Hepatocyte (in vitro differentiated cells): Measurements from ENCODE around the gene WDPCP. TPM values are rescaled to one million over a fixed set of nuclear protein-coding genes. Genes with fewer than 3 reads are reported as not detected.
"Not testable (repeated sequence)": the region's sequence is repeated elsewhere in the genome, so short reads cannot be mapped to it uniquely, and the experiment has no call there.

Source experiments
- DNase-seq: peaks from one replicate; pipeline ENCODE4 v3.0.0-alpha.2; 2016; ENCODE audit warnings: low spot score
- H2AFZ ChIP-seq: fragments of 200-600 bp; sonication (generic); 2 replicates; pipeline ENCODE4 v1.6.0; 2016; ENCODE audit warnings: antibody characterized with exemption, mild to moderate bottlenecking
- H3K27ac ChIP-seq: fragments of 200-600 bp; sonication (generic); 2 replicates; pipeline ENCODE4 v1.5.1; 2016; ENCODE audit warnings: mild to moderate bottlenecking
- H3K27me3 ChIP-seq: fragments of 200-600 bp; sonication (generic); 2 replicates; pipeline ENCODE4 v1.6.1; 2016
- H3K36me3 ChIP-seq: fragments of 200-600 bp; sonication (generic); replicated peaks from 2 replicates; pipeline ENCODE4 v1.5.1; 2016; ENCODE audit warnings: low read depth; ENCODE audit not compliant: insufficient read depth
- H3K4me1 ChIP-seq: fragments of 200-600 bp; sonication (generic); 2 replicates; pipeline ENCODE4 v1.5.1; 2016; ENCODE audit warnings: mild to moderate bottlenecking, moderate library complexity; ENCODE audit not compliant: insufficient read depth
- H3K4me2 ChIP-seq: fragments of 200-600 bp; sonication (generic); 2 replicates; pipeline ENCODE4 v1.6.0; 2016
- H3K4me3 ChIP-seq: fragments of 200-600 bp; sonication (generic); 2 replicates; pipeline ENCODE4 v1.5.1; 2016; ENCODE audit warnings: mild to moderate bottlenecking
- H3K79me2 ChIP-seq: fragments of 200-600 bp; sonication (generic); 2 replicates; pipeline ENCODE4 v1.6.0; 2017; ENCODE audit warnings: mild to moderate bottlenecking
- H3K9me2 ChIP-seq: fragments of 200-600 bp; sonication (generic); replicated peaks from 2 replicates; pipeline ENCODE4 v1.6.0; 2017; ENCODE audit warnings: mild to moderate bottlenecking; ENCODE audit not compliant: insufficient read depth
- H3K9me3 ChIP-seq: fragments of 200-600 bp; sonication (generic); 2 replicates; pipeline ENCODE4 v1.5.1; 2016; ENCODE audit warnings: low read depth, mild to moderate bottlenecking
- H4K20me1 ChIP-seq: fragments of 200-600 bp; sonication (generic); 2 replicates; pipeline ENCODE4 v1.6.0; 2016; ENCODE audit warnings: mild to moderate bottlenecking; ENCODE audit not compliant: insufficient read depth, poor library complexity, severe bottlenecking
- CTCF ChIP-seq: fragments of 200-600 bp; sonication (generic); IDR thresholded peaks from 2 replicates; pipeline ENCODE4 v1.5.1; 2016; ENCODE audit warnings: antibody characterized with exemption, mild to moderate bottlenecking; ENCODE audit not compliant: poor library complexity
- EZH2 ChIP-seq: fragments of 200-600 bp; sonication (generic); IDR thresholded peaks from 2 replicates; pipeline ENCODE4 v1.6.1; 2016; ENCODE audit warnings: antibody characterized with exemption, mild to moderate bottlenecking, borderline replicate concordance
- EZH2phosphoT487 ChIP-seq: fragments of 200-600 bp; sonication (generic); IDR thresholded peaks from one replicate; pipeline ENCODE4 v1.6.1; 2018; ENCODE audit warnings: antibody characterized with exemption, mild to moderate bottlenecking, low read depth, moderate library complexity; ENCODE audit not compliant: unreplicated experiment, severe bottlenecking
- WGBS: methylation state at CpG from one replicate; pipeline ENCODE4 v1.1.6; 2016; ENCODE audit warnings: low lambda C conversion rate; ENCODE audit errors: missing lambda C conversion rate; 5-methylcytosine and 5-hydroxymethylcytosine counted together
- polyA plus RNA-seq: library from polyadenylated mRNA; unstranded; fragments of >200 nt; fragmentation: Nextera tagmentation; extraction: Ambion mirVana; gene quantifications from 2 replicates; pipeline ENCODE4 v1.2.1, GENCODE V29; 2016
- total RNA-seq: library from RNA; depleted of rRNA; stranded (reverse); fragments of >200 nt; gene quantifications from 2 replicates; pipeline ENCODE4 v1.2.3, GENCODE V29; 2014

WDPCP gene
- total and polyA plus RNA-seq, 2 experiments from 2014 or later = 4.9 to 12.8 TPM

GRCh38 chr2:63301481-63301880 lies 286.8 kb downstream of the WDPCP start:
- no peak for DNase-seq
- Histone ChIP-seq H3K4me1 (no peaks in the 10 kb centered on the region), H3K27ac (no peak overlapping the region), H4K20me1 (no peaks in the 10 kb centered on the region), H3K79me2 (no peaks in the 10 kb centered on the region), H3K9me3 (peaks cover 14% of the 10 kb centered on the region), H3K4me3 (no peak overlapping the region), H3K36me3 (no peaks in the 10 kb centered on the region), H3K9me2 (no peaks in the 10 kb centered on the region), H3K4me2 (no peak overlapping the region), H3K27me3 (no peaks in the 10 kb centered on the region), H2AFZ (no peak overlapping the region)
- 100% methylated on average over 1 of the region's 1 CpG for WGBS
- TF ChIP-seq EZH2 (no peak), EZH2phosphoT487 (no peak), CTCF (no peak)

- Histone ChIP-seq H4K20me1 (no peaks in the 10 kb centered on the region), H3K9me2 (no peaks in the 10 kb centered on the region), H2AFZ (no peak overlapping the region), H3K79me2 (no peaks in the 10 kb centered on the region), H3K27me3 (no peaks in the 10 kb centered on the region), H3K4me2 (no peak overlapping the region), H3K4me3 (no peak overlapping the region), H3K36me3 (no peaks in the 10 kb centered on the region), H3K27ac (no peak overlapping the region), H3K4me1 (no peaks in the 10 kb centered on the region), H3K9me3 (peaks cover 14% of the 10 kb centered on the region)
- no peak for TF ChIP-seq EZH2
- no peak for TF ChIP-seq EZH2phosphoT487
- no peak for TF ChIP-seq CTCF
- 100% methylated on average over 2 of the region's 2 CpGs for WGBS
- no peak for DNase-seq
These were observed 287.4 kb downstream of the WDPCP start for GRCh38 chr2:63300835-63301234.

GRCh38 chr2:63287956-63288355 lies 300.3 kb downstream of the WDPCP start:
- H3K9me3 ChIP-seq = no peaks in the 10 kb centered on the region
- no peaks in the 10 kb centered on the region for H3K36me3 ChIP-seq
- H3K4me2 ChIP-seq = no peak overlapping the region
- H3K9me2 ChIP-seq = no peaks in the 10 kb centered on the region
- H3K27me3 ChIP-seq = no peaks in the 10 kb centered on the region
- H2AFZ ChIP-seq = no peak overlapping the region
- DNase-seq = no peak
- no peaks in the 10 kb centered on the region for H3K4me1 ChIP-seq
- H3K27ac ChIP-seq = no peak overlapping the region
- no peaks in the 10 kb centered on the region for H4K20me1 ChIP-seq
- whole genome bisulfite sequencing = 92% methylated on average over 1 of the region's 1 CpG
- no peak overlapping the region for H3K4me3 ChIP-seq
- H3K79me2 ChIP-seq = no peaks in the 10 kb centered on the region
- no peak for TF ChIP-seq EZH2
- TF ChIP-seq CTCF = no peak
- TF ChIP-seq EZH2phosphoT487 = no peak

- H3K9me3 ChIP-seq, H3K4me2 ChIP-seq, H3K4me1 ChIP-seq, H3K27me3 ChIP-seq, H3K36me3 ChIP-seq, H3K79me2 ChIP-seq, H2AFZ ChIP-seq, DNase-seq, H3K27ac ChIP-seq, H3K4me3 ChIP-seq, H4K20me1 ChIP-seq, H3K9me2 ChIP-seq: not testable (repeated sequence)
- 91% methylated on average over 4 of the region's 4 CpGs for WGBS
These were observed 301.8 kb downstream of the WDPCP start for GRCh38 chr2:63286520-63286919.
